ENCODE results near the gene TRIM52. TPM values are rescaled to one million over a fixed set of nuclear protein-coding genes. Genes with fewer than 3 reads are reported as not detected.

The TRIM52 gene
- total and polyA plus RNA-seq, 9 of the 15 experiments (the other 6 are each of a cell fraction or from before 2014, with no cell fraction given): 3.3 to 21.9 (median 13.5) TPM

DNA sequence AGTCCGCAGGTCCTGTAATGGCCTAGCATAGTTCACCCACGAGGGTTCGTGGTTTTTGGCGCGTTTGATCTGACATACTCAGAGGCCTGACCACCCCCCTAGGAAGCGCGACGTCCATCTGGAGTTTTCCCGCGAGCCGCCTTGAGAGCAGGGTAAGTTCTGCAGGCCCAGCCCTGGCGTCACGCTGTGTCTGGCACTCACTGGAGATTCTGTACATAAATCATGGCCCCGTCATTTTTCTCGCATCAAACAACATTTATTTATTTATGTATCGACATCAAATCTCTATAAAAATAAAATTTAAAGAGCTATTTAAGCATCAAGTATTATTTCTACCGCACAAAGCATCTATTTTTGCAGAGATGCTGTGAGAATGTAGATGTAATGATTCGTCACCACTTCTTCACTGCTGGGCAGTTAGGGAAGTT is 38.3 kb downstream of the TRIM52 start (continued):
- TF ChIP-seq NR2F6 (CRISPR knock-in tag; IDR thresholded peaks at IDR 0.05) (no peak), ASH1L (IDR thresholded peaks at IDR 0.05; ENCODE audit: borderline replicate concordance, low read depth, partially characterized antibody) (no peak), MTA2 (IDR thresholded peaks at IDR 0.05; ENCODE audit: low read depth) (no peak), NFATC3 (IDR thresholded peaks at IDR 0.05) (peak; percentile 39; the same call in 1 of the 2 replicates), GATAD2A (IDR thresholded peaks at IDR 0.05) (0 out of 2 replicates have a peak, but pooled peaks have one; percentile 39), ZNF24 (IDR thresholded peaks at IDR 0.05) (0 out of 2 replicates have a peak, but pooled peaks have one; percentile 91), ZNF444 (CRISPR knock-in tag; IDR thresholded peaks at IDR 0.05) (no peak), SUPT5H (IDR thresholded peaks at IDR 0.05) (0 out of 2 replicates have a peak, but pooled peaks have one; percentile 59), GATA2 (CRISPR knock-in tag; IDR thresholded peaks at IDR 0.05) (no peak), ELF1 (tag; IDR thresholded peaks at IDR 0.05) (no peak), RBM25 (IDR thresholded peaks at IDR 0.05; ENCODE audit: low read depth, low read length, severe bottlenecking) (no peak), SRSF9 (IDR thresholded peaks at IDR 0.05; ENCODE audit: borderline replicate concordance, low read depth, low read length) (no peak), YBX1 (IDR thresholded peaks at IDR 0.05) (no peak), ETV6 (IDR thresholded peaks at IDR 0.05; ENCODE audit: borderline replicate concordance in 1 of 2, low read depth in 2 of 2, low read length in 1 of 2) (no peak), ETV6 (CRISPR knock-in tag; IDR thresholded peaks at IDR 0.05; ENCODE audit: borderline replicate concordance) (0 out of 2 replicates have a peak, but pooled peaks have one; percentile 40), MEIS2 (IDR thresholded peaks at IDR 0.05; ENCODE audit: partially characterized antibody) (peak; percentile 63), TRIM24 (IDR thresholded peaks at IDR 0.05) (no peak), ZNF583 (CRISPR knock-in tag; IDR thresholded peaks at IDR 0.05) (peak; percentile 76), GTF2A2 (tag; IDR thresholded peaks at IDR 0.05) (no peak), COPS2 (conservative IDR thresholded peaks at IDR 0.05) (no peak), ZNF408 (CRISPR knock-in tag; IDR thresholded peaks at IDR 0.05; ENCODE audit: low read depth) (no peak), FOXJ2 (tag; IDR thresholded peaks at IDR 0.05) (peak; percentile 53; the same call in 1 of the 2 replicates)
- TF ChIP-seq, protein P1, sequence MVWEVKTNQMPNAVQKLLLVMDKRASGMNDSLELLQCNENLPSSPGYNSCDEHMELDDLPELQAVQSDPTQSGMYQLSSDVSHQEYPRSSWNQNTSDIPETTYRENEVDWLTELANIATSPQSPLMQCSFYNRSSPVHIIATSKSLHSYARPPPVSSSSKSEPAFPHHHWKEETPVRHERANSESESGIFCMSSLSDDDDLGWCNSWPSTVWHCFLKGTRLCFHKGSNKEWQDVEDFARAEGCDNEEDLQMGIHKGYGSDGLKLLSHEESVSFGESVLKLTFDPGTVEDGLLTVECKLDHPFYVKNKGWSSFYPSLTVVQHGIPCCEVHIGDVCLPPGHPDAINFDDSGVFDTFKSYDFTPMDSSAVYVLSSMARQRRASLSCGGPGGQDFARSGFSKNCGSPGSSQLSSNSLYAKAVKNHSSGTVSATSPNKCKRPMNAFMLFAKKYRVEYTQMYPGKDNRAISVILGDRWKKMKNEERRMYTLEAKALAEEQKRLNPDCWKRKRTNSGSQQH (CRISPR knock-in tag; IDR thresholded peaks at IDR 0.05): peak; percentile 83; the same call in 1 of the 2 replicates
- TF ChIP-seq, protein P2, sequence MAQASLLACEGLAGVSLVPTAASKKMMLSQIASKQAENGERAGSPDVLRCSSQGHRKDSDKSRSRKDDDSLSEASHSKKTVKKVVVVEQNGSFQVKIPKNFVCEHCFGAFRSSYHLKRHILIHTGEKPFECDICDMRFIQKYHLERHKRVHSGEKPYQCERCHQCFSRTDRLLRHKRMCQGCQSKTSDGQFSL (CRISPR knock-in tag; IDR thresholded peaks at IDR 0.05): peak; percentile 28
- TF ChIP-seq, protein P2 (tag; IDR thresholded peaks at IDR 0.05): no peak
- TF ChIP-seq, protein P3, sequence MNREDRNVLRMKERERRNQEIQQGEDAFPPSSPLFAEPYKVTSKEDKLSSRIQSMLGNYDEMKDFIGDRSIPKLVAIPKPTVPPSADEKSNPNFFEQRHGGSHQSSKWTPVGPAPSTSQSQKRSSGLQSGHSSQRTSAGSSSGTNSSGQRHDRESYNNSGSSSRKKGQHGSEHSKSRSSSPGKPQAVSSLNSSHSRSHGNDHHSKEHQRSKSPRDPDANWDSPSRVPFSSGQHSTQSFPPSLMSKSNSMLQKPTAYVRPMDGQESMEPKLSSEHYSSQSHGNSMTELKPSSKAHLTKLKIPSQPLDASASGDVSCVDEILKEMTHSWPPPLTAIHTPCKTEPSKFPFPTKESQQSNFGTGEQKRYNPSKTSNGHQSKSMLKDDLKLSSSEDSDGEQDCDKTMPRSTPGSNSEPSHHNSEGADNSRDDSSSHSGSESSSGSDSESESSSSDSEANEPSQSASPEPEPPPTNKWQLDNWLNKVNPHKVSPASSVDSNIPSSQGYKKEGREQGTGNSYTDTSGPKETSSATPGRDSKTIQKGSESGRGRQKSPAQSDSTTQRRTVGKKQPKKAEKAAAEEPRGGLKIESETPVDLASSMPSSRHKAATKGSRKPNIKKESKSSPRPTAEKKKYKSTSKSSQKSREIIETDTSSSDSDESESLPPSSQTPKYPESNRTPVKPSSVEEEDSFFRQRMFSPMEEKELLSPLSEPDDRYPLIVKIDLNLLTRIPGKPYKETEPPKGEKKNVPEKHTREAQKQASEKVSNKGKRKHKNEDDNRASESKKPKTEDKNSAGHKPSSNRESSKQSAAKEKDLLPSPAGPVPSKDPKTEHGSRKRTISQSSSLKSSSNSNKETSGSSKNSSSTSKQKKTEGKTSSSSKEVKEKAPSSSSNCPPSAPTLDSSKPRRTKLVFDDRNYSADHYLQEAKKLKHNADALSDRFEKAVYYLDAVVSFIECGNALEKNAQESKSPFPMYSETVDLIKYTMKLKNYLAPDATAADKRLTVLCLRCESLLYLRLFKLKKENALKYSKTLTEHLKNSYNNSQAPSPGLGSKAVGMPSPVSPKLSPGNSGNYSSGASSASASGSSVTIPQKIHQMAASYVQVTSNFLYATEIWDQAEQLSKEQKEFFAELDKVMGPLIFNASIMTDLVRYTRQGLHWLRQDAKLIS (CRISPR knock-in tag; IDR thresholded peaks at IDR 0.05): 0 out of 2 replicates have a peak, but pooled peaks have one; percentile 78
